ENCODE measurements around the gene BCL11A.

The BCL11A gene

GRCh38 chr2:60573251-60573650 is 19.8 kb upstream of the BCL11A start:
- TF ChIP-seq CEBPB (IDR thresholded peaks at IDR 0.05), result no peak
- TF ChIP-seq TCF12 (IDR thresholded peaks at IDR 0.05; ENCODE audit: low read depth), result no peak
- no peak for TF ChIP-seq EGR1 (IDR thresholded peaks at IDR 0.05)
- TF ChIP-seq, protein P1, sequence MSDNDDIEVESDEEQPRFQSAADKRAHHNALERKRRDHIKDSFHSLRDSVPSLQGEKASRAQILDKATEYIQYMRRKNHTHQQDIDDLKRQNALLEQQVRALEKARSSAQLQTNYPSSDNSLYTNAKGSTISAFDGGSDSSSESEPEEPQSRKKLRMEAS (IDR thresholded peaks at IDR 0.05), result no peak
- TF ChIP-seq YY1 (IDR thresholded peaks at IDR 0.05; ENCODE audit: low read depth), result no peak
- TF ChIP-seq, protein P2, sequence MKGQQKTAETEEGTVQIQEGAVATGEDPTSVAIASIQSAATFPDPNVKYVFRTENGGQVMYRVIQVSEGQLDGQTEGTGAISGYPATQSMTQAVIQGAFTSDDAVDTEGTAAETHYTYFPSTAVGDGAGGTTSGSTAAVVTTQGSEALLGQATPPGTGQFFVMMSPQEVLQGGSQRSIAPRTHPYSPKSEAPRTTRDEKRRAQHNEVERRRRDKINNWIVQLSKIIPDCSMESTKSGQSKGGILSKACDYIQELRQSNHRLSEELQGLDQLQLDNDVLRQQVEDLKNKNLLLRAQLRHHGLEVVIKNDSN (IDR thresholded peaks at IDR 0.05), result no peak
- TF ChIP-seq CREB1 (IDR thresholded peaks at IDR 0.05; ENCODE audit: low read depth), result no peak
- TF ChIP-seq ZBTB7A (IDR thresholded peaks at IDR 0.05; ENCODE audit: low read depth), result no peak
- TF ChIP-seq NFIC (IDR thresholded peaks at IDR 0.05), result no peak
- TF ChIP-seq TEAD4 (IDR thresholded peaks at IDR 0.05), result no peak
- TF ChIP-seq, protein P3, sequence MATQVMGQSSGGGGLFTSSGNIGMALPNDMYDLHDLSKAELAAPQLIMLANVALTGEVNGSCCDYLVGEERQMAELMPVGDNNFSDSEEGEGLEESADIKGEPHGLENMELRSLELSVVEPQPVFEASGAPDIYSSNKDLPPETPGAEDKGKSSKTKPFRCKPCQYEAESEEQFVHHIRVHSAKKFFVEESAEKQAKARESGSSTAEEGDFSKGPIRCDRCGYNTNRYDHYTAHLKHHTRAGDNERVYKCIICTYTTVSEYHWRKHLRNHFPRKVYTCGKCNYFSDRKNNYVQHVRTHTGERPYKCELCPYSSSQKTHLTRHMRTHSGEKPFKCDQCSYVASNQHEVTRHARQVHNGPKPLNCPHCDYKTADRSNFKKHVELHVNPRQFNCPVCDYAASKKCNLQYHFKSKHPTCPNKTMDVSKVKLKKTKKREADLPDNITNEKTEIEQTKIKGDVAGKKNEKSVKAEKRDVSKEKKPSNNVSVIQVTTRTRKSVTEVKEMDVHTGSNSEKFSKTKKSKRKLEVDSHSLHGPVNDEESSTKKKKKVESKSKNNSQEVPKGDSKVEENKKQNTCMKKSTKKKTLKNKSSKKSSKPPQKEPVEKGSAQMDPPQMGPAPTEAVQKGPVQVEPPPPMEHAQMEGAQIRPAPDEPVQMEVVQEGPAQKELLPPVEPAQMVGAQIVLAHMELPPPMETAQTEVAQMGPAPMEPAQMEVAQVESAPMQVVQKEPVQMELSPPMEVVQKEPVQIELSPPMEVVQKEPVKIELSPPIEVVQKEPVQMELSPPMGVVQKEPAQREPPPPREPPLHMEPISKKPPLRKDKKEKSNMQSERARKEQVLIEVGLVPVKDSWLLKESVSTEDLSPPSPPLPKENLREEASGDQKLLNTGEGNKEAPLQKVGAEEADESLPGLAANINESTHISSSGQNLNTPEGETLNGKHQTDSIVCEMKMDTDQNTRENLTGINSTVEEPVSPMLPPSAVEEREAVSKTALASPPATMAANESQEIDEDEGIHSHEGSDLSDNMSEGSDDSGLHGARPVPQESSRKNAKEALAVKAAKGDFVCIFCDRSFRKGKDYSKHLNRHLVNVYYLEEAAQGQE (IDR thresholded peaks at IDR 0.05; ENCODE audit: low read depth), result no peak
- no peak for TF ChIP-seq TAF1 (IDR thresholded peaks at IDR 0.05; ENCODE audit: low read depth)
- no peak for TF ChIP-seq FOXM1 (IDR thresholded peaks at IDR 0.05; ENCODE audit: borderline replicate concordance, low read depth)
- no peak for TF ChIP-seq EP300 (IDR thresholded peaks at IDR 0.05; ENCODE audit: borderline replicate concordance)
- no peak for TF ChIP-seq RAD21 (IDR thresholded peaks at IDR 0.05; ENCODE audit: low read depth)

DNA sequence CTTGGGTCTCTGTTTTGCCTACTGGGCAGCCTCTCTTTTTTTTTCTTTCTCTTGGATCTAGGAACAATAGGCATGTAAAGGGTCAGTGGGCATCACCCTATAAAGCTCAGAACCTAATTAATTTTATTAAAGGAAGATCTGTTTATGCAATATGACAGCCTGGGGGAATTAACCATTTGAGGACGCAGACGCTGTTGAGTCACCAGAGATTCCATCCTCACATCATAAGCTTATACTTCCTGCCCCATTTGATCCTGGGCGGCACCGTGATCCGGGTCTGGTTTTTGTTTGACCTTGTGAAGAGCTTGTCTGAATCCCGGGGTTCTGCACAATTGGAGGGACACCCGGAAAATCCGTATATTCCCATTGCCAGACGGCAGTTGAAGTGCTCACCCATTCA is 16.8 kb upstream of the BCL11A start:
- TF ChIP-seq FOXM1 (IDR thresholded peaks at IDR 0.05; ENCODE audit: borderline replicate concordance, low read depth) (no peak), CEBPB (IDR thresholded peaks at IDR 0.05) (no peak), RAD21 (IDR thresholded peaks at IDR 0.05; ENCODE audit: low read depth) (no peak), YY1 (IDR thresholded peaks at IDR 0.05; ENCODE audit: low read depth) (no peak), NFIC (IDR thresholded peaks at IDR 0.05) (no peak), CREB1 (IDR thresholded peaks at IDR 0.05; ENCODE audit: low read depth) (no peak)
- TF ChIP-seq, protein P3 (IDR thresholded peaks at IDR 0.05; ENCODE audit: low read depth), result no peak
- TF ChIP-seq, protein P1 (IDR thresholded peaks at IDR 0.05), result no peak

DNA sequence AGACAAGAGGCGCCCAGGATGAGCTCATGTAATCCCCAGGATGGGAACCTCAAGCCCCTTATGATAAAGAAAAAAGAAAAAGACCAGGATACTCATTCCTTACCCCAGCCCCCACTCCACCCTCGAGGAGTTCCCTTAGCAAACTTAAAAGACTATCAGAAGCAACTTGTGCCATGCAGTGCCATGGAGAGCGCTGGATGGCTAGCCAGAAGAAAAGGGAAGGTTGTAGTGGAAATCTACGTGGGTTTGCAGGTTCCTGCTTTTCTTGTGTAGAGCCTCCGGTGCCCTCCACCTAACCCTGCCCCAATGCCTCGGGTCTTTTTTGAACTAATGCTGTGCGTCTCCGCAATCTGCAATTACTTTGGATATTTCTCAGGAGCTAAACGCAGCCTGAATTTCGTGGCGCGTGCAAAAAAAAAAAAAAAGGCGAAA is 16.2 kb upstream of the BCL11A start:
- TF ChIP-seq, protein P1 (IDR thresholded peaks at IDR 0.05), result no peak
- TF ChIP-seq TEAD4 (IDR thresholded peaks at IDR 0.05), result no peak
- TF ChIP-seq TAF1 (IDR thresholded peaks at IDR 0.05; ENCODE audit: low read depth), result no peak

- TF ChIP-seq NFIC (IDR thresholded peaks at IDR 0.05) (no peak), CREB1 (IDR thresholded peaks at IDR 0.05; ENCODE audit: low read depth) (no peak), EP300 (IDR thresholded peaks at IDR 0.05; ENCODE audit: borderline replicate concordance) (no peak)
These were observed 14.7 kb upstream of the BCL11A start for GRCh38 chr2:60567919-60568768.

- no peak for TF ChIP-seq CEBPB (IDR thresholded peaks at IDR 0.05)
- no peak for TF ChIP-seq NFIC (IDR thresholded peaks at IDR 0.05)
- no peak for TF ChIP-seq FOXM1 (IDR thresholded peaks at IDR 0.05; ENCODE audit: borderline replicate concordance, low read depth)
- TF ChIP-seq CREB1 (IDR thresholded peaks at IDR 0.05; ENCODE audit: low read depth), result no peak
- no peak for TF ChIP-seq ZBTB7A (IDR thresholded peaks at IDR 0.05; ENCODE audit: low read depth)
- no peak for TF ChIP-seq EP300 (IDR thresholded peaks at IDR 0.05; ENCODE audit: borderline replicate concordance)
- TF ChIP-seq TCF12 (IDR thresholded peaks at IDR 0.05; ENCODE audit: low read depth), result no peak
- TF ChIP-seq, protein P2 (IDR thresholded peaks at IDR 0.05), result no peak
These were observed 13.6 kb upstream of the BCL11A start for GRCh38 chr2:60567096-60567495.

DNA sequence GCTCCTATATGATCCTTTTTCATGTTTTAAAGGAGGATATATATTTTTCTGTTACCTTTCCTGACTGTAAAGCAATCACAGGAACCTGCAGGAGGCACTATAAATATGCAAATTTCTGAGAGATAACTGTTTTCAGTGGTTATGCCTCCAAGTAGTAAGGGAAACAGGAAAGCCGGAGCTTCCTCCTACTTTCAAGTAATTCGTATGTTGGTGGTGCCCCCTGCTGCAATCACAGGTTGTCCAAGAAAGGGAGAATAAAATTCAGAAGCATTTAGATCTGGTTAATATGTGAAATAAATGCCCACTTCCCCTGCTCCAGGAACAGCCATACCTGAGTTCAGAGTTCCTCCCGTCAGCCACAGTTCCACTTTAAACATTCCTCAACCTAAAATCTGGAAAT is 12.0 kb upstream of the BCL11A start:
- TF ChIP-seq EGR1 (IDR thresholded peaks at IDR 0.05), result no peak
- TF ChIP-seq, protein P1 (IDR thresholded peaks at IDR 0.05), result no peak

Data from Ishikawa (cell line).